ENCODE data around the gene ZNF263. TPM values are rescaled to one million over a fixed set of nuclear protein-coding genes. Genes with fewer than 3 reads are reported as not detected.

ZNF263 gene
- total and polyA plus RNA-seq, 10 of the 15 experiments (the other 5 are each of a cell fraction or from before 2014, with no cell fraction given): 4.7 to 45.6 (median 24.5) TPM

GRCh38 chr16:3268294-3268693, 15.0 kb upstream of the ZNF263 start:
- Histone ChIP-seq H3K4me2 (ENCODE audit: control insufficient read depth, insufficient read depth) (no peak overlapping the region), H3K9ac (ENCODE audit: control insufficient read depth, insufficient read depth, low read length) (no peak overlapping the region), H3K27me3 (replicated peaks in 1 of 2; ENCODE audit: control insufficient read depth in 2 of 2, insufficient read depth in 2 of 2, low read length in 1 of 2) (no peaks in the 10 kb centered on the region), H3K36me3 (ENCODE audit: control insufficient read depth in 2 of 2, insufficient read depth in 2 of 2, low read length in 1 of 2) (no peaks in the 10 kb centered on the region), H3K4me1 (ENCODE audit: control insufficient read depth, insufficient read depth, low read length) (peaks cover 3% of the 10 kb centered on the region; the same call in 1 of the 2 replicates), H3K27ac (ENCODE audit: control insufficient read depth, insufficient read depth) (no peak overlapping the region), H3K79me2 (ENCODE audit: control insufficient read depth, insufficient read depth, low read length) (no peaks in the 10 kb centered on the region), H3K9me3 (replicated peaks; ENCODE audit: control insufficient read depth, insufficient read depth, low read length) (peaks cover 3% of the 10 kb centered on the region; the same call in 2 of the 3 replicates), H2AFZ (ENCODE audit: control insufficient read depth, low read depth, low read length) (no peak overlapping the region), H4K20me1 (ENCODE audit: control insufficient read depth, insufficient read depth) (no peaks in the 10 kb centered on the region), H3K4me3 (no peak overlapping the region)
- CTCF ChIA-PET: interaction anchor here (1.5 to 3.0 kb wide), 3 partner anchors 8 to 37 kb away, joined by 6 to 20 read pairs (median 12); partner anchors contain the start of genes TIGD7 and ZNF75A
- BruUV-seq (replicated peaks): no TSS peak
- RAD21 ChIA-PET (ENCODE audit: unreplicated experiment): interaction anchor here (1.2 kb wide), 2 partner anchors 175 to 241 kb away, joined by 3 read pairs; partner anchors contain the start of genes NAA60 and ZNF597
- FAIRE-seq (no peak), ATAC-seq (no peak), DNase-seq (ENCODE audit: low read depth, low spot score) (no peak)
- 95% methylated on average over 1 of the region's 1 CpG for WGBS (ENCODE audit: insufficient coverage, insufficient replicate concordance, low lambda C conversion rate, missing lambda C conversion rate)
- in situ Hi-C loops (cut with MboI): no loop called here
- POLR2A ChIA-PET: interaction anchor here (2.1 kb wide), 1 partner anchor 38 kb away, joined by 9 read pairs; the partner anchor contains the start of genes TIGD7 and ZNF75A
- intact Hi-C loops (cut with micrococcal nuclease; ENCODE audit: unreplicated experiment): loop anchor here (10.0 kb wide), 1 partner anchor 113 kb away; no protein-coding TSS in a partner anchor
- SMC1A ChIA-PET (ENCODE audit: uncharacterized antibody, unreplicated experiment): interaction anchor here (1.6 to 2.5 kb wide), 4 partner anchors 8 to 176 kb away, joined by 3 to 9 read pairs (median 6); partner anchors contain the start of genes NAA60, ZNF174, ZNF597 and ZSCAN32
- TF ChIP-seq IRF5 (IDR thresholded peaks at IDR 0.05; ENCODE audit: borderline replicate concordance): no peak
- TF ChIP-seq STAT3 (IDR thresholded peaks at IDR 0.05; ENCODE audit: low read depth, low read length): no peak
- TF ChIP-seq RUNX3 (IDR thresholded peaks at IDR 0.05; ENCODE audit: low read length): no peak
- TF ChIP-seq HSF1 (IDR thresholded peaks at IDR 0.05; ENCODE audit: low read depth, low read length): no peak
- no peak for TF ChIP-seq SUPT20H (IDR thresholded peaks at IDR 0.05; ENCODE audit: borderline replicate concordance, control insufficient read depth, low read depth, low read length)
- no peak for TF ChIP-seq NR2C1 (IDR thresholded peaks at IDR 0.05)
- no peak for TF ChIP-seq EP300 (IDR thresholded peaks at IDR 0.05; ENCODE audit: borderline replicate concordance in 1 of 2, control insufficient read depth in 1 of 2, low read depth in 2 of 2, low read length in 2 of 2)
- no peak for TF ChIP-seq PBX3 (IDR thresholded peaks at IDR 0.05; ENCODE audit: insufficient replicate concordance, low read depth, low read length)
- no peak for TF ChIP-seq WRNIP1 (IDR thresholded peaks at IDR 0.05; ENCODE audit: borderline replicate concordance, low read depth, low read length)
- no peak for TF ChIP-seq CTCF (IDR thresholded peaks at IDR 0.05 in 2 of 3, conservative IDR thresholded peaks at IDR 0.05 in 1 of 3; ENCODE audit: control insufficient read depth in 2 of 3, extremely low read depth in 1 of 3, insufficient read depth in 1 of 3, low read depth in 3 of 3, low read length in 3 of 3)
- no peak for TF ChIP-seq BRCA1 (IDR thresholded peaks at IDR 0.05; ENCODE audit: low read depth, low read length)
- TF ChIP-seq NFXL1 (IDR thresholded peaks at IDR 0.05; ENCODE audit: borderline replicate concordance): no peak
- no peak for TF ChIP-seq SUZ12 (IDR thresholded peaks at IDR 0.05; ENCODE audit: unreplicated experiment)
- TF ChIP-seq CEBPB (IDR thresholded peaks at IDR 0.05; ENCODE audit: borderline replicate concordance in 1 of 2, low read depth in 2 of 2, low read length in 2 of 2): no peak
- TF ChIP-seq MAX (IDR thresholded peaks at IDR 0.05; ENCODE audit: low read depth, low read length): no peak
- no peak for TF ChIP-seq ATF3 (IDR thresholded peaks at IDR 0.05; ENCODE audit: borderline replicate concordance, extremely low read depth, low read depth, low read length)
